Upper lobe of right lung (tissue), 1 donor: ENCODE measurements around the gene MID1. TPM values are rescaled to one million over a fixed set of nuclear protein-coding genes. Genes with fewer than 3 reads are reported as not detected.

Experiments used
- ATAC-seq: fragments of 200-7000 bp; cut with Tn5 transposase; one replicate; pipeline ENCODE4 v1.9.1; 2020; ENCODE audit warnings: mild to moderate bottlenecking, moderate library complexity
- DNase-seq: peaks from one replicate; pipeline ENCODE4 v3.0.0-alpha.2; 2020
- H3K27ac ChIP-seq: fragments of 200-600 bp; one replicate; pipeline ENCODE4 v1.8.0; 2022
- H3K27me3 ChIP-seq: fragments of 200-600 bp; one replicate; pipeline ENCODE4 v1.8.0; 2022; ENCODE audit warnings: mild to moderate bottlenecking
- H3K36me3 ChIP-seq: fragments of 200-600 bp; one replicate; pipeline ENCODE4 v1.8.0; 2022
- H3K4me1 ChIP-seq: fragments of 200-600 bp; one replicate; pipeline ENCODE4 v1.8.0; 2022
- H3K4me3 ChIP-seq: fragments of 200-600 bp; one replicate; pipeline ENCODE4 v1.8.0; 2022; ENCODE audit warnings: mild to moderate bottlenecking
- H3K9me3 ChIP-seq: fragments of 200-600 bp; one replicate; pipeline ENCODE4 v1.8.0; 2022
- intact Hi-C: fragments of 100-400 bp; cut with DNase I; formaldehyde crosslinking; loops from one replicate; pipeline ENCODE4 v1.11.0; 2022
- total RNA-seq: library from RNA; stranded (reverse); fragmentation: NEBNext Ultra II Directional; extraction: Animal tissue kit (Norgen Biotek cat#: 25700); gene quantifications from one replicate; pipeline ENCODE4 v1.2.1, GENCODE V29; 2021
- TF ChIP-seq, protein P1 (sequence below): fragments of 200-600 bp; IDR thresholded peaks from one replicate; pipeline ENCODE4 v1.8.0; 2022; ENCODE audit warnings: antibody characterized with exemption
- donor health status: DM: no; HTN: yes; CAD: no; lungs with severe emphysema.

Gene MID1
- total RNA-seq, 1 donor from 2014 or later, result 24.5 TPM

DNA sequence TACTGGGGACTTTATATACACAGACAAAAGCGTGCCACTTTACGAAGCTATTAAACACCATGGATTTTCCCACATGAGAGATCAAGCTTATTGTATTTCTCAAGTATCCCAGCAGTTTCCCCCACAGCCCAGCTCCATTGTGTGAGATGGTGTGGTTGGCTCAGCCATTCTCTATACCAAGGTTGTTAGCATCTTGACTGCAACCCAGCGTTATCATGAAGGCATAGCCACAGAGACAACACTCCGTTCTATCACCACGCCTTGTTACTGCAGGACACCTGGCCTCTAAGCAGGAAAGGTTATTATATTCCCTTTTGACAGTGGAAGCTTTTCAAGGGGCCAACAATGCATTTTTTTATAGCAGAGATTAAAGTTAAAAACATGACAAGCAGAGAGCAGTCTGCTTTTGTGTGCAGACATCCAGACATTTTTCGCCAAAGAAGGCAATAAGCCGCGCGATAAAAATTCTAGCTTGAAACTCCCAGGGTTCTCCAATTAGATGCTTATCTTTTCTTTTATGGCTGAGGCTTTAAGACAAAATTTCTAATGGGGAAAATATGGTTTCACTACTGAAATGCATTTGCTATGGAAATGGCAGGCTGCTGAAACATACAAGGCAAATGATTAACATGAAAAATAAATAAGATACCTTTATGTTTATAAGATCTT, 206.1 kb downstream of the MID1 start:
- no peaks in the 10 kb centered on the region for H3K27me3 ChIP-seq
- H3K9me3 ChIP-seq, result no peaks in the 10 kb centered on the region
- TF ChIP-seq, protein P1, sequence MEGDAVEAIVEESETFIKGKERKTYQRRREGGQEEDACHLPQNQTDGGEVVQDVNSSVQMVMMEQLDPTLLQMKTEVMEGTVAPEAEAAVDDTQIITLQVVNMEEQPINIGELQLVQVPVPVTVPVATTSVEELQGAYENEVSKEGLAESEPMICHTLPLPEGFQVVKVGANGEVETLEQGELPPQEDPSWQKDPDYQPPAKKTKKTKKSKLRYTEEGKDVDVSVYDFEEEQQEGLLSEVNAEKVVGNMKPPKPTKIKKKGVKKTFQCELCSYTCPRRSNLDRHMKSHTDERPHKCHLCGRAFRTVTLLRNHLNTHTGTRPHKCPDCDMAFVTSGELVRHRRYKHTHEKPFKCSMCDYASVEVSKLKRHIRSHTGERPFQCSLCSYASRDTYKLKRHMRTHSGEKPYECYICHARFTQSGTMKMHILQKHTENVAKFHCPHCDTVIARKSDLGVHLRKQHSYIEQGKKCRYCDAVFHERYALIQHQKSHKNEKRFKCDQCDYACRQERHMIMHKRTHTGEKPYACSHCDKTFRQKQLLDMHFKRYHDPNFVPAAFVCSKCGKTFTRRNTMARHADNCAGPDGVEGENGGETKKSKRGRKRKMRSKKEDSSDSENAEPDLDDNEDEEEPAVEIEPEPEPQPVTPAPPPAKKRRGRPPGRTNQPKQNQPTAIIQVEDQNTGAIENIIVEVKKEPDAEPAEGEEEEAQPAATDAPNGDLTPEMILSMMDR, result no peak
- H3K4me1 ChIP-seq, result no peaks in the 10 kb centered on the region
- H3K36me3 ChIP-seq, result no peaks in the 10 kb centered on the region
- intact Hi-C loops, result no loop called here
- ATAC-seq (no peak), DNase-seq (no peak)
- H3K4me3 ChIP-seq, result no peak overlapping the region
- no peak overlapping the region for H3K27ac ChIP-seq

DNA sequence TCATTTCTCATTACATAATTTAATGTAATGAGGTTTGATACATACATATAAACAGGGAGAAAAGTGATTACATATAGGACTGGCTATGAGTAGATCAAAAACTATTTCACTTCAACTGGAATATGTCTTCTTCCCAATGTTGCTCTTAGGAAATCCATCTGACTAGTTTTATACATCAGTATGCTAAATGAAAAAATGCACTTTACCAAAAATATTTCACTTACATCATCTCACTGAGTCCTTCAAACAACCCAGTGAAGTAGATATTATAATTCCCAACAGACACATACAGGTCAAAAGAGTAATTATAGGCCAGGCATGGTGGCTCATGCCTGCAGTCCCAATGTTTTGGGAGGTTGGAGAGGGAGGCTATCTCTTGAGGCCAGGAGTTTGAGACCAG, 215.9 kb downstream of the MID1 start:
- no peaks in the 10 kb centered on the region for H3K27me3 ChIP-seq
- ATAC-seq (no peak), DNase-seq (no peak)
- intact Hi-C loops, result no loop called here
- no peaks in the 10 kb centered on the region for H3K36me3 ChIP-seq
- TF ChIP-seq, protein P1, result no peak
- H3K27ac ChIP-seq, result no peak overlapping the region
- H3K9me3 ChIP-seq, result no peaks in the 10 kb centered on the region
- no peaks in the 10 kb centered on the region for H3K4me1 ChIP-seq
- no peak overlapping the region for H3K4me3 ChIP-seq

DNA sequence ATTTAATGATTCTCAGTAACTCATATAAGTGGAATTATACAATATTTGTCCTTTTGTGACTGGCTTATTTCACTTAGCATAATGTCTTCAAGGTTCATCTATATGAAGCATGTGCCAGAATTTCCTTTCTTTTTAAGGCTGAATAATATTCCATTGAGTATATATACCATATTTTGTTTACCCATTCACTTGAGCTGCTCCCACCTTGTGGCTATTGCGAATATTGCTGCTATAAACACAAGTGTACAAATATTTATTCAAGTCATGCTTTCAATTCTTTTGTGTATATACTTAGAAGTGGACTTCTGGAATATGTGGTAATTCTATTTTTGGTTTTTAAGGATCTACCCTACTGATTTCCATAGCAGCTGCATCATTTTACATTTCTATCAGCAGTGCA, 219.1 kb downstream of the MID1 start:
- no peaks in the 10 kb centered on the region for H3K9me3 ChIP-seq
- intact Hi-C loops, result no loop called here
- no peak overlapping the region for H3K4me3 ChIP-seq
- no peak overlapping the region for H3K27ac ChIP-seq
- TF ChIP-seq, protein P1, result no peak
- no peaks in the 10 kb centered on the region for H3K27me3 ChIP-seq
- no peaks in the 10 kb centered on the region for H3K4me1 ChIP-seq
- no peak for ATAC-seq
- no peak for DNase-seq
- no peaks in the 10 kb centered on the region for H3K36me3 ChIP-seq

DNA sequence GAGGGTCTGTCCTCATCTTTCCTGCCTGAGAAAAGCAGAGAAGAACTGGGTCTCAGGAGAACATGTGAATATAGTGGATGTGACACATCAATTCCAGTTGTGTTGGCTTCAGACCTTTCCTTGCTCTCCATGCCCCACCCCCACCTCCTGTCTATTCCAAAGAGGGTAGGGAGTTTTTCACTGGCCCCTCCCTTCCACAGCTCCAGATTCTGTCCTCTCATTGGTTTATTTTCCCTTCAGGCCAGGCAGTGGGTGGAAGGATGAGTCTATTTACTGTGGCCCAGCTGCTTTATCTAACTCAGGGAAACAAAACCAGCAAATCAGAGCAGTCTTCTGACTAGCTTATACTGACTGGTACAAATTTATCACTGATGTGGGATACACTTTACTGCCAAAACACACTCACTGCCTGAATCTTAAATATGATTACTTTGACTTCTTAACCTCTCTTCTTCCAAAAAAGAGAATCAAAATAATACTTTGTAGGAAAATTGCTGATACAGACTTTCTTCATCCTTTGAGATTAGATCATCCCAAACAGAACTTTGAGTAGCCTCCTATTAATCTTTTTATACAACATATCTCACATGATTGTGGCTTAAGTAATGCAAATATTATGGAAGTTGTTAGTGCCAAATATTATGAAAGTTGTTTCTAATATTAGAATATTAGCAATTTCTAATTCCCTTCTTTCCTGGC, 221.2 kb downstream of the MID1 start:
- TF ChIP-seq, protein P1, result no peak
- no peaks in the 10 kb centered on the region for H3K4me1 ChIP-seq
- H3K27ac ChIP-seq, result no peak overlapping the region
- no peaks in the 10 kb centered on the region for H3K9me3 ChIP-seq
- H3K27me3 ChIP-seq, result no peaks in the 10 kb centered on the region
- ATAC-seq (no peak), DNase-seq (no peak)
- no peak overlapping the region for H3K4me3 ChIP-seq
- intact Hi-C loops, result no loop called here
- H3K36me3 ChIP-seq, result no peaks in the 10 kb centered on the region

DNA sequence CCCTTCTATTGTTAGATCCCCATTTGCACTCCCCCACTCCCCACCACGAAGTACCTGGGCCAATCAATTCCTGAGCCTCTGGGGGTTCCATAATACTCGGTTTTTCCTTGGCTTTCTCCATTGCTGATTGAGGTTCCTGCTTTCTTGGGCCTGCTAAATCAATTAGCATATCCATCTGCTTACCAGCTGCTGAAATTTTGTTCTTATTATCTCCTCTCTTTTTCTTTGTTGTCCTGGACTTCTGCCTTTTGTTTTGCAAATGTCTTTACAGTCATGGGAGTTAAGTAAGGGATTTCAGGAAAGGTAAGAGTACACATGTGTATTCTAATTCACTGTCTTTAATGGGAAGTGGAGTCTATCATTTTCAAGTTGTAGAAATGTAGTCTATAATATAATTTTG, 222.2 kb downstream of the MID1 start:
- Histone ChIP-seq H3K27ac (no peak overlapping the region), H3K9me3 (no peaks in the 10 kb centered on the region), H3K36me3 (no peaks in the 10 kb centered on the region), H3K4me3 (no peak overlapping the region), H3K27me3 (no peaks in the 10 kb centered on the region), H3K4me1 (no peaks in the 10 kb centered on the region)
- TF ChIP-seq, protein P1, result no peak
- intact Hi-C loops, result no loop called here
- DNase-seq (no peak), ATAC-seq (no peak)
